Measurements from ENCODE around the gene TRIM33.

DNA sequence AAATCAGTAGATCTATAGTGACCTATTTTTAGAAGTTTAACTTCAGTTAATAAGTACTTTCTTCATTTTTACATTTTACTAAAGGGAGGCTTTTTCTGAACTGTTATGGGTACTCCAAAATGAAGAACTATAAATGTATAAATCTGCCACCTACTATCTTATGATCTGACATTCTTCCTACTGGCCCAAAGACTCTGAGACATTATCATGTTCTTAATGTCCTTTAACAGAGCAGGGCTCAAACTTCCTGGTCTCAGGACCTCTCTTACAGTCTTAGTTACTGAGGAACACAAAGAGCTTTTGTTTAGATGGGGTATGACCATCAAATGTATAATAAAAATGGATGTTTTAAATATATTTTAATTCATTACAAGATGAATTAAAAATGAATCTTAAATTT is 8.9 kb downstream of the TRIM33 start:
- TF ChIP-seq, protein P1, sequence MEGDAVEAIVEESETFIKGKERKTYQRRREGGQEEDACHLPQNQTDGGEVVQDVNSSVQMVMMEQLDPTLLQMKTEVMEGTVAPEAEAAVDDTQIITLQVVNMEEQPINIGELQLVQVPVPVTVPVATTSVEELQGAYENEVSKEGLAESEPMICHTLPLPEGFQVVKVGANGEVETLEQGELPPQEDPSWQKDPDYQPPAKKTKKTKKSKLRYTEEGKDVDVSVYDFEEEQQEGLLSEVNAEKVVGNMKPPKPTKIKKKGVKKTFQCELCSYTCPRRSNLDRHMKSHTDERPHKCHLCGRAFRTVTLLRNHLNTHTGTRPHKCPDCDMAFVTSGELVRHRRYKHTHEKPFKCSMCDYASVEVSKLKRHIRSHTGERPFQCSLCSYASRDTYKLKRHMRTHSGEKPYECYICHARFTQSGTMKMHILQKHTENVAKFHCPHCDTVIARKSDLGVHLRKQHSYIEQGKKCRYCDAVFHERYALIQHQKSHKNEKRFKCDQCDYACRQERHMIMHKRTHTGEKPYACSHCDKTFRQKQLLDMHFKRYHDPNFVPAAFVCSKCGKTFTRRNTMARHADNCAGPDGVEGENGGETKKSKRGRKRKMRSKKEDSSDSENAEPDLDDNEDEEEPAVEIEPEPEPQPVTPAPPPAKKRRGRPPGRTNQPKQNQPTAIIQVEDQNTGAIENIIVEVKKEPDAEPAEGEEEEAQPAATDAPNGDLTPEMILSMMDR (conservative IDR thresholded peaks at IDR 0.05): no peak
- TF ChIP-seq ZFX (IDR thresholded peaks at IDR 0.05): no peak
